Right atrium auricular region (tissue), 2 donors: ENCODE data around the gene ARID2. TPM values are rescaled to one million over a fixed set of nuclear protein-coding genes. Genes with fewer than 3 reads are reported as not detected.

Source experiments
- DNase-seq: peaks from one replicate; pipeline ENCODE4 v3.0.0-alpha.2; 2019; ENCODE audit warnings: low spot score
- H3K27ac ChIP-seq, 2 donors: fragments of 200-600 bp; sonication (generic); 1 replicate in 1 of 2; 2 replicates in 1 of 2; pipeline ENCODE4 v1.5.1; 2016 to 2019
- H3K27me3 ChIP-seq, 2 donors: fragments of 200-600 bp; sonication (generic); one replicate each; pipeline versions ENCODE4 v1.5.1 to v1.6.0; 2017 to 2019
- H3K36me3 ChIP-seq: fragments of 200-600 bp; sonication (generic); one replicate; pipeline ENCODE4 v1.5.1; 2016
- H3K4me1 ChIP-seq, 2 donors: fragments of 200-600 bp; sonication (generic); one replicate each; pipeline versions ENCODE4 v1.5.1 to v1.6.0; 2017 to 2019
- H3K4me3 ChIP-seq, 2 donors: fragments of 200-600 bp; sonication (generic); 1 replicate in 1 of 2; 2 replicates in 1 of 2; pipeline ENCODE4 v1.5.1; 2017 to 2019; ENCODE audit warnings: mild to moderate bottlenecking in 1 of 2, moderate library complexity in 1 of 2
- H3K9me3 ChIP-seq, 2 donors: fragments of 200-600 bp; sonication (generic); one replicate each; pipeline ENCODE4 v1.5.1; 2019
- CTCF ChIP-seq, 2 donors: fragments of 200-600 bp; sonication (generic); IDR thresholded peaks; one replicate each; pipeline ENCODE4 v1.5.1; 2019; ENCODE audit warnings: antibody characterized with exemption in 2 of 2
- total RNA-seq, 2 donors: library from RNA; depleted of rRNA; stranded (reverse); fragments of >200 nt; gene quantifications; one replicate each; pipeline ENCODE4 v1.1.0, GENCODE V29; 2016

Gene ARID2
- total RNA-seq, 2 donors from 2014 or later = 13.7 to 19.5 TPM

- TF ChIP-seq CTCF (IDR thresholded peaks at IDR 0.05) = no peak
- Histone ChIP-seq H3K4me3 (no peak overlapping the region), H3K27ac (no peak overlapping the region), H3K9me3 (no peaks in the 10 kb centered on the region), H3K36me3 (no peaks in the 10 kb centered on the region), H3K4me1 (peaks cover 0 to 8% of the 10 kb centered on the region in 2 donors), H3K27me3 (no peaks in the 10 kb centered on the region)
- no peak for DNase-seq
Observed at GRCh38 chr12:45688183-45688582, 41.3 kb upstream of the ARID2 start.

DNA sequence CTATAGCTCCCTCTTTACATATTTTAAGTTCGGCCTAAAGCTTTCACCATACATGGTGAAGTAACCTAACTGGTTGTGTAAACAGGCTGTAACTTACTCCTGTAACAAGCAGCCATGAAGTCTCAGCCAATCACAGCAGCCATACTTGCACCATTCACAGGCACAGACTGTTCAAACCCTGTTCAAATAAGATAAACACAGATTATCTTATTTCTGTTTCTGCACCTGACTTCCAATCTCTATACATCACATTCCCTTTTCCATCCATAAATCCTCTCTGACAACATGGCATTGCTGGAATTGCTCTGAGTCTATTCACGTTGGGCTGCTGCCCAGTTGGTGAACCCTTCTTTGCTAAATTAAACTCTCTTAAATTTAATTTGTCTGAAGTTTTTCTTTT lies 34.5 kb upstream of the ARID2 start:
- no peak for TF ChIP-seq CTCF (IDR thresholded peaks at IDR 0.05)
- no peaks in the 10 kb centered on the region for H3K27me3 ChIP-seq

GRCh38 chr12:45695606-45696005 lies 33.9 kb upstream of the ARID2 start:
- no peaks in the 10 kb centered on the region for H3K27me3 ChIP-seq
- DNase-seq = no peak
- H3K9me3 ChIP-seq = peaks cover 0 to 9% of the 10 kb centered on the region in 2 donors
- no peaks in the 10 kb centered on the region for H3K4me1 ChIP-seq
- no peak for TF ChIP-seq CTCF (IDR thresholded peaks at IDR 0.05)
- H3K36me3 ChIP-seq = no peaks in the 10 kb centered on the region
- no peak overlapping the region for H3K4me3 ChIP-seq
- H3K27ac ChIP-seq = no peak overlapping the region

More for the DNA sequence above, 34.5 kb upstream of the ARID2 start:
- H3K9me3 ChIP-seq = peaks cover 0 to 8% of the 10 kb centered on the region in 2 donors
- H3K27ac ChIP-seq = no peak overlapping the region
- H3K4me3 ChIP-seq = no peak overlapping the region
- no peak for DNase-seq
- H3K4me1 ChIP-seq = no peaks in the 10 kb centered on the region
- no peaks in the 10 kb centered on the region for H3K36me3 ChIP-seq

GRCh38 chr12:45696049-45696448 lies 33.5 kb upstream of the ARID2 start:
- no peak for TF ChIP-seq CTCF (IDR thresholded peaks at IDR 0.05)
- no peak for DNase-seq
- peaks cover 0 to 13% of the 10 kb centered on the region in 2 donors for H3K9me3 ChIP-seq
- no peak overlapping the region for H3K4me3 ChIP-seq
- H3K27ac ChIP-seq = no peak overlapping the region
- no peaks in the 10 kb centered on the region for H3K36me3 ChIP-seq
- H3K27me3 ChIP-seq = no peaks in the 10 kb centered on the region
- H3K4me1 ChIP-seq = no peaks in the 10 kb centered on the region

- Histone ChIP-seq H3K4me3 (no peak overlapping the region), H3K4me1 (no peaks in the 10 kb centered on the region), H3K27me3 (no peaks in the 10 kb centered on the region), H3K9me3 (peaks cover 0 to 14% of the 10 kb centered on the region in 2 donors), H3K36me3 (no peaks in the 10 kb centered on the region), H3K27ac (no peak overlapping the region)
- DNase-seq = no peak
- TF ChIP-seq CTCF (IDR thresholded peaks at IDR 0.05) = no peak
Observed at GRCh38 chr12:45697371-45697770, 32.1 kb upstream of the ARID2 start.

- TF ChIP-seq CTCF (IDR thresholded peaks at IDR 0.05) = no peak
- H3K4me3 ChIP-seq = no peak overlapping the region
- H3K9me3 ChIP-seq = peaks cover 0 to 10% of the 10 kb centered on the region in 2 donors
Observed at GRCh38 chr12:45701296-45701695, 28.2 kb upstream of the ARID2 start.

More at GRCh38 chr12:45701296-45701695, 28.2 kb upstream of the ARID2 start:
- H3K4me1 ChIP-seq = peaks cover 0 to 12% of the 10 kb centered on the region in 2 donors
- DNase-seq = no peak
- H3K36me3 ChIP-seq = no peaks in the 10 kb centered on the region
- H3K27ac ChIP-seq = no peak overlapping the region
- H3K27me3 ChIP-seq = no peaks in the 10 kb centered on the region
